D721Med (cell line): ENCODE data around the gene IL1RAPL1.

Source experiments
- DNase-seq: peaks from one replicate; pipeline ENCODE4 v3.0.0; 2011; ENCODE audit warnings: low spot score; ENCODE audit not compliant: insufficient read length
- FAIRE-seq: peaks from 2 replicates; lab custom pipeline; 2011; peaks lifted over from hg19 to GRCh38; lab: Jason Lieb, UNC
- CTCF ChIP-seq: IDR thresholded peaks from 2 replicates; pipeline ENCODE4 v1.5.1; 2012; ENCODE audit warnings: mild to moderate bottlenecking, control low read depth; ENCODE audit not compliant: insufficient read depth; ENCODE audit errors: missing control alignments

Gene IL1RAPL1

GRCh38 chrX:28969126-28969525 is 381.9 kb downstream of the IL1RAPL1 start:
- TF ChIP-seq CTCF = no peak
- no peak for FAIRE-seq
- DNase-seq = no peak

- no peak for DNase-seq
- no peak for FAIRE-seq
- TF ChIP-seq CTCF = no peak
These were observed 392.6 kb downstream of the IL1RAPL1 start for GRCh38 chrX:28979877-28980276.

- FAIRE-seq (no peak), DNase-seq (no peak)
- no peak for TF ChIP-seq CTCF
These were observed 394.7 kb downstream of the IL1RAPL1 start for GRCh38 chrX:28981952-28982351.

GRCh38 chrX:28988246-28988645 is 401.0 kb downstream of the IL1RAPL1 start:
- no peak for TF ChIP-seq CTCF
- DNase-seq (no peak), FAIRE-seq (no peak)

- no peak for FAIRE-seq
These were observed 410.6 kb downstream of the IL1RAPL1 start for GRCh38 chrX:28997706-28998463.

GRCh38 chrX:28998609-28999135 is 411.4 kb downstream of the IL1RAPL1 start:
- FAIRE-seq (no peak), DNase-seq (no peak)
- TF ChIP-seq CTCF = no peak

More at GRCh38 chrX:28997706-28998463, 410.6 kb downstream of the IL1RAPL1 start:
- TF ChIP-seq CTCF = no peak
- DNase-seq = no peak

GRCh38 chrX:29012867-29013266 is 425.6 kb downstream of the IL1RAPL1 start:
- DNase-seq = no peak
- TF ChIP-seq CTCF = no peak

More at GRCh38 chrX:29012867-29013266, 425.6 kb downstream of the IL1RAPL1 start:
- no peak for FAIRE-seq
